ENCODE measurements around the gene POLR3A.

POLR3A gene

GRCh38 chr10:78042058-78042751 is 12.9 kb upstream of the POLR3A start:
- TF ChIP-seq, protein P1, sequence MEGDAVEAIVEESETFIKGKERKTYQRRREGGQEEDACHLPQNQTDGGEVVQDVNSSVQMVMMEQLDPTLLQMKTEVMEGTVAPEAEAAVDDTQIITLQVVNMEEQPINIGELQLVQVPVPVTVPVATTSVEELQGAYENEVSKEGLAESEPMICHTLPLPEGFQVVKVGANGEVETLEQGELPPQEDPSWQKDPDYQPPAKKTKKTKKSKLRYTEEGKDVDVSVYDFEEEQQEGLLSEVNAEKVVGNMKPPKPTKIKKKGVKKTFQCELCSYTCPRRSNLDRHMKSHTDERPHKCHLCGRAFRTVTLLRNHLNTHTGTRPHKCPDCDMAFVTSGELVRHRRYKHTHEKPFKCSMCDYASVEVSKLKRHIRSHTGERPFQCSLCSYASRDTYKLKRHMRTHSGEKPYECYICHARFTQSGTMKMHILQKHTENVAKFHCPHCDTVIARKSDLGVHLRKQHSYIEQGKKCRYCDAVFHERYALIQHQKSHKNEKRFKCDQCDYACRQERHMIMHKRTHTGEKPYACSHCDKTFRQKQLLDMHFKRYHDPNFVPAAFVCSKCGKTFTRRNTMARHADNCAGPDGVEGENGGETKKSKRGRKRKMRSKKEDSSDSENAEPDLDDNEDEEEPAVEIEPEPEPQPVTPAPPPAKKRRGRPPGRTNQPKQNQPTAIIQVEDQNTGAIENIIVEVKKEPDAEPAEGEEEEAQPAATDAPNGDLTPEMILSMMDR (IDR thresholded peaks at IDR 0.05; ENCODE audit: low read depth, low read length): no peak
- in situ Hi-C loops (cut with HindIII; ENCODE audit: low sequenced_read_pairs): no loop called here
- no peak for DNase-seq (ENCODE audit: low read depth, low spot score)
- no peak overlapping the region for H3K4me3 ChIP-seq (ENCODE audit: low read depth, low read length)

- no peak overlapping the region for H3K4me3 ChIP-seq (ENCODE audit: low read depth, low read length)
- TF ChIP-seq, protein P1 (IDR thresholded peaks at IDR 0.05; ENCODE audit: low read depth, low read length): no peak
- DNase-seq (ENCODE audit: low read depth, low spot score): no peak
- in situ Hi-C loops (cut with HindIII; ENCODE audit: low sequenced_read_pairs): no loop called here
Measured at GRCh38 chr10:78041170-78042057, 12.1 kb upstream of the POLR3A start.

- no peak for DNase-seq (ENCODE audit: low read depth, low spot score)
- no peak overlapping the region for H3K4me3 ChIP-seq (ENCODE audit: low read depth, low read length)
- TF ChIP-seq, protein P1 (IDR thresholded peaks at IDR 0.05; ENCODE audit: low read depth, low read length): no peak
Measured at GRCh38 chr10:78039743-78040142, 10.4 kb upstream of the POLR3A start.

GRCh38 chr10:78038791-78039547 is 9.7 kb upstream of the POLR3A start:
- DNase-seq (ENCODE audit: low read depth, low spot score): no peak
- H3K4me3 ChIP-seq (ENCODE audit: low read depth, low read length): no peak overlapping the region
- TF ChIP-seq, protein P1 (IDR thresholded peaks at IDR 0.05; ENCODE audit: low read depth, low read length): no peak

More at GRCh38 chr10:78039743-78040142, 10.4 kb upstream of the POLR3A start:
- in situ Hi-C loops (cut with HindIII; ENCODE audit: low sequenced_read_pairs): no loop called here

DNA sequence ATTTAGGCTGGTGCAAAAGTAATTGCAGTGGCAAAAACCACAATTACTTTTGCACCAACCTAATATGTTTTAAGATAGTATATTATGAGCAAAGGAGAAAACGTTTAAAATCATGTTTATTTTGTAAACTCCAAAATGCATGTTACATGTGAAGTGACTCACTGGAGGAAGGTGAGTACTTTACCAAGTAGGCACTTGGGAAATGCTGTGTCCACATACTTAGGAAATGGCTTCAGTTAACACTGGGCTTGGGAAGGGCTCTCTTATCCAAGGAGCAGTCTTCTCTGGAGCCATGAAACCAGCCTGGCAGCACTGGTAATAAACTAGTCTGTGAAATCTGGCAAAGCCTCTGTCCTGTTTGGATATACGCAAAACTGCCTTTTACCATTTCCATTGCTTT is 8.8 kb upstream of the POLR3A start:
- in situ Hi-C loops (cut with HindIII; ENCODE audit: low sequenced_read_pairs): no loop called here
- no peak overlapping the region for H3K4me3 ChIP-seq (ENCODE audit: low read depth, low read length)
- TF ChIP-seq, protein P1 (IDR thresholded peaks at IDR 0.05; ENCODE audit: low read depth, low read length): no peak
- no peak for DNase-seq (ENCODE audit: low read depth, low spot score)

More at GRCh38 chr10:78038791-78039547, 9.7 kb upstream of the POLR3A start:
- in situ Hi-C loops (cut with HindIII; ENCODE audit: low sequenced_read_pairs): no loop called here

DNA sequence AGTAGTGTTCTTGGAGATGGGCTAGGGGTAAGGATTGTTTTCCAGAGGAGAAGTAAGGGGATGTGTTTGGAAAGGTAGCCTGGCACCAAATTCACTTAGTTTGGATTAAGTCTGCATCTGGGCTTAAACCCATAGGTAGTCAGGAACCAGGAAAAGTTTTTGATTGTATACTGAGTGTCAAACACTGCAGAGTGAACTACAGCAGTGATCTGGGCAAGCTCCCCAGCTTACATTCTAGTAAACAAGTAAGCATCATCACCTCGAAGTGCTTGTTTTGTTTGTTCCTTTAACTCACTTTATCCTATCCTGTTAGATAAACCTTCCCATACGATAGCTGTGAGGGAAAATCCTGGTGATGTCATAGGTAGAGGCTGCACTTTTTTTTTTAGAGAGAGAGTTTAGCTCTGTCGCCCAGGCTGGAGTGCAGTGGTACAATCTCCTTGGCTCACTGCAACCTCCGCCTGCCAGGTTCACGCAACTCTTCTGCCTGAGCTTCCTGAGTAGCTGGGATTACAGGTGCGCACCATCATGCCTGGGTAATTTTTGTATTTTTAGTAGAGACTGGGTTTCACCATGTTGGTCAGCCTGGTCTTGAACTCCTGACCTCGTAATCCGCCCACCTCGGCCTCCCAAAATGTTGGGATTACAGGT is 6.7 kb upstream of the POLR3A start:
- no peak overlapping the region for H3K4me3 ChIP-seq (ENCODE audit: low read depth, low read length)
- DNase-seq (ENCODE audit: low read depth, low spot score): no peak
- TF ChIP-seq, protein P1 (IDR thresholded peaks at IDR 0.05; ENCODE audit: low read depth, low read length): no peak
- in situ Hi-C loops (cut with HindIII; ENCODE audit: low sequenced_read_pairs): no loop called here

All from astrocyte of the spinal cord (primary cell).